Liver (tissue), 9 donors: ENCODE measurements around the gene AP4E1. TPM values are rescaled to one million over a fixed set of nuclear protein-coding genes. Genes with fewer than 3 reads are reported as not detected.

Experiments
- DNase-seq: peaks from one replicate; pipeline ENCODE4 v3.0.0-alpha.2; 2017; ENCODE audit warnings: low spot score
- H3K27ac ChIP-seq, 2 donors: one replicate each; pipeline ENCODE4 v1.7.0; 2013; ENCODE audit warnings: inconsistent platforms in 2 of 2, low read length in 2 of 2, control low read depth in 1 of 2, low read depth in 1 of 2, mild to moderate bottlenecking in 1 of 2
- H3K27me3 ChIP-seq, 4 donors: one replicate each; pipeline versions ENCODE4 v1.6.1 to v1.7.0; 2013; ENCODE audit warnings: low read length in 3 of 4, inconsistent platforms in 1 of 4, mild to moderate bottlenecking in 1 of 4, moderate library complexity in 1 of 4; ENCODE audit not compliant: control insufficient read depth in 4 of 4, insufficient read depth in 4 of 4
- H3K36me3 ChIP-seq, 4 donors: one replicate each; pipeline versions ENCODE4 v1.6.1 to v1.7.0; 2013; ENCODE audit warnings: low read length in 3 of 4, mild to moderate bottlenecking in 3 of 4, low read depth in 1 of 4, moderate library complexity in 1 of 4; ENCODE audit not compliant: control insufficient read depth in 4 of 4, insufficient read depth in 3 of 4
- H3K4me1 ChIP-seq, 4 donors: one replicate each; pipeline versions ENCODE4 v1.6.1 to v1.7.0; 2013; ENCODE audit warnings: low read length in 3 of 4, mild to moderate bottlenecking in 3 of 4, moderate library complexity in 1 of 4; ENCODE audit not compliant: control insufficient read depth in 4 of 4, insufficient read depth in 4 of 4
- H3K4me3 ChIP-seq, 3 donors: one replicate each; pipeline versions ENCODE4 v1.6.1 to v1.7.0; 2013; ENCODE audit warnings: low read length in 3 of 3, control low read depth in 1 of 3, low read depth in 1 of 3, mild to moderate bottlenecking in 1 of 3
- H3K9ac ChIP-seq, 2 donors: one replicate each; pipeline ENCODE4 v1.7.0; 2013; ENCODE audit warnings: low read length in 2 of 2, mild to moderate bottlenecking in 2 of 2, moderate library complexity in 2 of 2, control low read depth in 1 of 2, low read depth in 1 of 2
- H3K9me3 ChIP-seq, 4 donors: one replicate each; pipeline versions ENCODE4 v1.6.1 to v1.7.0; 2013; ENCODE audit warnings: low read length in 3 of 4; ENCODE audit not compliant: control insufficient read depth in 4 of 4
- EGR1 ChIP-seq, 2 donors: IDR thresholded peaks; 2 replicates each; pipeline ENCODE4 v1.6.1; 2016 to 2018; ENCODE audit warnings: antibody characterized with exemption in 2 of 2, low read depth in 2 of 2
- FOXA1 ChIP-seq: IDR thresholded peaks from 2 replicates; pipeline ENCODE4 v1.6.1; 2016; ENCODE audit warnings: antibody characterized with exemption
- FOXA2 ChIP-seq: IDR thresholded peaks from 2 replicates; pipeline ENCODE4 v1.6.1; 2016; ENCODE audit warnings: antibody characterized with exemption
- GABPA ChIP-seq, 2 donors: IDR thresholded peaks in 1 of 2; conservative IDR thresholded peaks in 1 of 2; 2 replicates each; pipeline ENCODE4 v1.6.1; 2016; ENCODE audit warnings: antibody characterized with exemption in 2 of 2, mild to moderate bottlenecking in 1 of 2, moderate library complexity in 1 of 2
- HNF4A ChIP-seq, 2 donors: conservative IDR thresholded peaks; 2 replicates each; pipeline ENCODE4 v1.6.1; 2016; ENCODE audit warnings: antibody characterized with exemption in 2 of 2, mild to moderate bottlenecking in 2 of 2
- HNF4G ChIP-seq: IDR thresholded peaks from 2 replicates; pipeline ENCODE4 v1.6.1; 2016; ENCODE audit warnings: antibody characterized with exemption
- JUND ChIP-seq, 2 donors: IDR thresholded peaks; 2 replicates each; pipeline ENCODE4 v1.6.1; 2016; ENCODE audit warnings: antibody characterized with exemption in 2 of 2
- MAX ChIP-seq: IDR thresholded peaks from 2 replicates; pipeline ENCODE4 v1.6.1; 2016; ENCODE audit warnings: antibody characterized with exemption
- NR2F2 ChIP-seq: IDR thresholded peaks from 2 replicates; pipeline ENCODE4 v1.6.1; 2016; ENCODE audit warnings: antibody characterized with exemption
- RXRA ChIP-seq, 2 donors: IDR thresholded peaks; 2 replicates each; pipeline ENCODE4 v1.6.1; 2017 to 2018; ENCODE audit warnings: antibody characterized with exemption in 2 of 2, mild to moderate bottlenecking in 1 of 2
- SP1 ChIP-seq: IDR thresholded peaks from 2 replicates; pipeline ENCODE4 v1.6.1; 2018; ENCODE audit warnings: antibody characterized with exemption, mild to moderate bottlenecking
- YY1 ChIP-seq: IDR thresholded peaks from 2 replicates; pipeline ENCODE4 v1.6.1; 2016; ENCODE audit warnings: antibody characterized with exemption, mild to moderate bottlenecking
- WGBS: extraction: QIAGEN DNeasy Blood & Tissue Kit; methylation state at CpG from one replicate; pipeline ENCODE4 v1.1.7; 2013; 5-methylcytosine and 5-hydroxymethylcytosine counted together
- polyA plus RNA-seq, 2 donors: library from polyadenylated mRNA; stranded (reverse) in 1 of 2; unstranded in 1 of 2; fragments of 200-250 nt in 1 of 2; fragments of >200 nt in 1 of 2; fragmentation: Nextera tagmentation in 1 of 2; extraction: Ambion mirVana in 1 of 2; gene quantifications; one replicate each; pipeline versions ENCODE4 v1.2.1 to v1.2.3, GENCODE V29; 2013 to 2015
- total RNA-seq, 2 donors: library from RNA; depleted of rRNA; stranded (reverse); fragments of >200 nt; gene quantifications; one replicate each; pipeline ENCODE4 v1.2.3, GENCODE V29; 2014
- donor health status: healthy.
- donor health status: healthy.
- donor health status: healthy.
- donor health status: healthy.
- donor health status: healthy.

Gene AP4E1
- total and polyA plus RNA-seq, 4 donors: 1.3 to 10.2 (median 4.6) TPM

- no peaks in the 10 kb centered on the region for H3K4me1 ChIP-seq
- TF ChIP-seq GABPA (IDR thresholded peaks at IDR 0.05 in 1 of 2, conservative IDR thresholded peaks at IDR 0.05 in 1 of 2): no peak
- TF ChIP-seq YY1: no peak
- no peak for TF ChIP-seq HNF4A (conservative IDR thresholded peaks at IDR 0.05)
Observed at GRCh38 chr15:50865515-50866353, 42.7 kb upstream of the AP4E1 start.

GRCh38 chr15:50871832-50872231 is 36.7 kb upstream of the AP4E1 start:
- peaks cover 4 to 26% (median 14%) of the 10 kb centered on the region in 4 donors for H3K4me1 ChIP-seq
- 96% methylated on average over 1 of the region's 1 CpG for WGBS
- no peak for TF ChIP-seq MAX
- TF ChIP-seq NR2F2: no peak
- TF ChIP-seq HNF4A (conservative IDR thresholded peaks at IDR 0.05): no peak
- no peak for TF ChIP-seq RXRA (IDR thresholded peaks at IDR 0.05)
- no peak for TF ChIP-seq JUND (IDR thresholded peaks at IDR 0.05)
- no peak for TF ChIP-seq HNF4G
- TF ChIP-seq GABPA (IDR thresholded peaks at IDR 0.05 in 1 of 2, conservative IDR thresholded peaks at IDR 0.05 in 1 of 2): no peak
- no peak for TF ChIP-seq YY1
- no peak for TF ChIP-seq FOXA1
- TF ChIP-seq SP1: no peak
- no peak for TF ChIP-seq FOXA2
- no peak for TF ChIP-seq EGR1 (IDR thresholded peaks at IDR 0.05; ENCODE audit: low read depth in 2 of 2)
- H3K27me3 ChIP-seq: no peaks in the 10 kb centered on the region
- no peak overlapping the region for H3K9ac ChIP-seq
- no peaks in the 10 kb centered on the region for H3K9me3 ChIP-seq
- no peak overlapping the region for H3K27ac ChIP-seq
- H3K4me3 ChIP-seq: no peak overlapping the region
- no peak for DNase-seq
- H3K36me3 ChIP-seq: no peaks in the 10 kb centered on the region

More at GRCh38 chr15:50865515-50866353, 42.7 kb upstream of the AP4E1 start:
- Histone ChIP-seq H3K36me3 (no peaks in the 10 kb centered on the region), H3K9ac (no peak overlapping the region), H3K27ac (no peak overlapping the region), H3K4me3 (no peak overlapping the region), H3K9me3 (no peaks in the 10 kb centered on the region), H3K27me3 (no peaks in the 10 kb centered on the region)
- DNase-seq: no peak
- WGBS: 94% methylated on average over 5 of the region's 5 CpGs

- no peak overlapping the region for H3K9ac ChIP-seq
- no peaks in the 10 kb centered on the region for H3K27me3 ChIP-seq
- WGBS: 47% methylated on average over 3 of the region's 3 CpGs
Observed at GRCh38 chr15:50872832-50873426, 35.6 kb upstream of the AP4E1 start.

More at GRCh38 chr15:50872832-50873426, 35.6 kb upstream of the AP4E1 start:
- H3K9me3 ChIP-seq: no peaks in the 10 kb centered on the region
- no peak overlapping the region for H3K4me3 ChIP-seq
- no peak for DNase-seq
- TF ChIP-seq RXRA (IDR thresholded peaks at IDR 0.05) (peak in 1 of 2 donors; percentile 50), MAX (no peak)
- H3K4me1 ChIP-seq: peaks cover 4 to 31% (median 16%) of the 10 kb centered on the region in 4 donors
- no peak overlapping the region for H3K27ac ChIP-seq
- H3K36me3 ChIP-seq: no peaks in the 10 kb centered on the region
